ENCODE data around the gene NELFE.
"Not testable (repeated sequence)": the region's sequence is repeated elsewhere in the genome, so short reads cannot be mapped to it uniquely, and the experiment has no call there.

The NELFE gene

DNA sequence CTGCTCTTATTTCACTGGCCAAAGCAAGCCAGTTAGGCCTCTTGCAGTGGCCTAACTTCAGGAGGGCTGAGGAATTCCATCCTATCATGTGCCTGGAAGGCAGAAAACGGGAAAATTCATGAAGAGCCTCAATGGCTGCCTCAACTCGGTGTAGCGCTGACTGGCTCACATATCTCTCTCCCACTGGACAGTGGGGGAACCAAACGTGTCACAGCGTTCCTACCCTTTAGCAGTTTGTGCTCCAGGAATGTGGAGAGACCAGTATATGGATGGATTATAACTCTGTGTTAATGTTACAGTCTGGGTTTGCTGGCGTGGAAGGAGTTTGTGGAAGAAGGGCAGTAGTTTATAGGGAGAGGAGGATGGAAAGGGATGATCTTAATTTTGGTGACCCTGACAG is 43.0 kb downstream of the NELFE start:
- no peak for DNase-seq

DNA sequence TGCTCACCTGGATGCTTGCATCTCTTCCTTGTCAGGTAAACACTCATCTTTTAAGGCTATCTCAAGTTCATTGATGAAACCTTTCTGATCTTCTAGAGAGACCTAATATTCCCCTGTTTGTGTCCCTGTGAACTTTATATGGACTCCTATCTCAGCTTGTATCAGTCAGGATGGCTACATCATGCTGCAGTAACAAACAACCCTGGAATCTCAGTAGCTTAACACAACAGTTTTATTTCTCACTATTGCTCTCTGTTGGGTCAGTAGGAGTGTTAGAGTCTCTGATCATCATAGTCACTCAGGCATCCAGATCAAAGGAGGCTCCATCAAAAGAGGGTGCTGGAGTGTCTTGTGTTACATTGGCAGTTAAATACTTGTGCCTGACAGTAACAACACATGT is 43.4 kb downstream of the NELFE start:
- DNase-seq, result no peak

GRCh38 chr6:31911826-31912585 is 46.8 kb downstream of the NELFE start:
- DNase-seq, result no peak

DNA sequence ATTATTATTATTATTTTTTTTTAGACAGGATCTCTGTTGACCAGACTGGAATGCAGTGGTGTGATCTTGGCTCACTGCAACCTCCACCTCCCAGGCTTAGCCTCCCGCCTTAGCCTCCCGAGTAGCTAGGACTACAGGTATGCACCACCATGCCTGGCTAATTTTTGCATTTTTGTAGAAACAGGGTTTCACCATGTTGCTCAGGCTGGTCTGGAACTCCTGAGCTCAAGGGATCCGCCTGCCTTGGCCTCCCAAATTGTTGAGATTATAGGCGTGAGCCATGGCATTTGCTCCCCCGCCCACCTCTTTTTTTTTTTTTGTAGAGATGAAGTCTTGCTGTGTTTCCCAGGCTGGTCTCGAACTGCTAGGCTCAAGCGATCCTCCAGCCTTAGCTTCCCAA is 49.5 kb downstream of the NELFE start:
- not testable (repeated sequence) for DNase-seq

DNA sequence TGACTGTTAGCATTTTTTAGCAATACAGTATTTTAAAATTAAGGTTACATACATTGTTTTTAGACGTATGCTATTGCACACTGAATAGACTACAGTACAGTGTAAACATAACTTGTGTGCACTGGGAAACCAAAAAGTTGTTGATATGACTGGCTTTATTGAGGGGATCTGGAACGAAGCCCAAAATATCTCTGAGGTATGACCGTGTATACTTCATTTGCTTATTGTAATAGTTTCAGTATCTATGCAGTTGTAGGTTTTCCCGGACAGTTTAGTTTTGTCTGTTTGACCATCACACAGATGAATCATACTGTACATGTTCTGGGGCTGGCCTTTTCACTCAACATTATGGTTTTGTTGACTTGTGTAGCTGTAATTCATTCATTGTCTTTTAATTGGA is 50.0 kb downstream of the NELFE start:
- no peak for DNase-seq

DNA sequence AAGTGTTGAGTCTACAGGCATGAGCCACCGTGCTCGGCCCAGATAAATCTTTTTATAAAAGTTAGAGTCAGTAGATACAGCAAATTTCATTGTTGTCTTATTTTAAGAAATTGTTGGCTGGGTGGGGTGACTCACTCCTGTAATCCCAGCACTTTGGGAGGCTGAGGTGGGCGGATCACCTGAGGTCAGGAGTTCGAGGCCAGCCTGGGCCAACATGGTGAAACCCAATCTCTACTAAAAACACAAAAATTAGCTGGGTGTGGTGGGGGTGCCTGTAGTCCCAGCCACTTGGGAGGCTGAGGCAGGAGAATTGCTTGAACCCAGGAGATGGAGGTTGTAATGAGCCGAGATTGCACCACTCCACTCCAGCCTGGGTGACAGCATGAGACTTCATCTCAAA is 50.5 kb downstream of the NELFE start:
- DNase-seq, result not testable (repeated sequence)

DNA sequence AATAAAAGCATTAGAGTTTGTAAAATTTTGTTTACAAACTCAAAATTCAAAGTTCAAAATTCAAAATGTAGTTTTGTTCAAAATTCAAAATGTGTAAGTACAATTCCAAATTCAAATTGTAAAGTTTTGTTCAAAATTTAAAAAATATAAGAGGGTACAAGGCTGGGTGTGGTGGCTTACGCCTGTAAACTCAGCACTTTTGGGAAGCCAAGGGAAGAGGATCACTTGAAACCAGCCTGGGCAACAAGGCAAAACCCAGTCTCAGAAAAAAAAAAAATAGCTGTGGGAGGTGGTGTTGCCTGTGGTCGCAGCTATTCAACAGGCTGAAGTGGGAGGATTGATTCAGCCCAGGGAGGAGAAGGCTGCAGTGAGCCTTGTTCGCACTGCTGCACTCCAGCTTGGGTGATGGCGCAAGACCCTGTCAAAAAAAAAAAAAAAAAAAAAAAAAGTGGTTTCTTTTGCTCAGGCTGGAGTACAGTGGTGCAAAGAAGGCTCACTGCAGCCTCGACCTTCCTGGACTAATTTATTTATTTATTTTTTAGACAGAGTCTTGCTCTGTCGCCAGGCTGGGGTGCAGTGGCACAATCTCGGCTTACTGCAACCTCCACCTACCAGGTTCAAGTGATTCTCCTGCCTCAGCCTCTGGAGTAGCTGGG is 51.5 kb downstream of the NELFE start:
- no peak for DNase-seq

DNA sequence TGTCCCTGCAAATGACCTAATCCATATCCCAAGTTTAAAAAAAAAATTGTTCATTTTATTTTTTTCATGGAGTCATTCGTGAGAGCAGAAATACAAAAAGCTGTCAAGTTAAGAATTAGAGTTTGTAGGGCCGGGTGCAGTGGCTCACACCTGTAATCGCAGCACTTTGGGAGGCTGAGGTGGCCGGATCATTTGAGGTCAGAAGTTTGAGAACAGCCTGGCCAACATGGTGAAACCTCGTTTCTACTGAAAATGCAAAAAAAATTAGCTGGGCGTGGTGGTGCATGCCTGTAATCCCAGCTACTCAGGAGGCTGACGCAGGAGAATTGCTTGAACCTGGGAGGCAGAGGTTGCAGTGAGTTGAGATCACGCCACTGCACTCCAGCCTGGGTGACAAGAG is 52.0 kb downstream of the NELFE start:
- DNase-seq, result not testable (repeated sequence)

DNA sequence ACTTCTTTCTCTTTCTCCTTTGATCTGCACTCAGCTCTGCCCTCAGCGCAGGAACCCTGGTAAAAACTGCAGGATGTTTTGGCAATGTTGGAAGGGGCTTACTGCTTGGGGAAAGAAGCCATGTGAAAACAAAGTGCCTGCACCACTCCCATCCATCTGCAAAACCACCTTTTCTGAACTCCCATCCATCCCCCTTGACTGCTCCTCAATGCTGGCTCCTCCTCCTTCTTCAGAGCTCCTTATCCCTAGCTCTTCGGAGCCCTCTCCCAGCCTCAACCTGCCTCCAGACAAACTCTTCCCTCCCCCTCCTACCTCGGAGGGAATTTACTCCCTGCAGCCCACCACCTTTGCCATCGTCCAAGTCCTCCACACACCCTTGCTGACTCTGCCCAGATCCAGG is 52.6 kb downstream of the NELFE start:
- DNase-seq, result no peak

DNA sequence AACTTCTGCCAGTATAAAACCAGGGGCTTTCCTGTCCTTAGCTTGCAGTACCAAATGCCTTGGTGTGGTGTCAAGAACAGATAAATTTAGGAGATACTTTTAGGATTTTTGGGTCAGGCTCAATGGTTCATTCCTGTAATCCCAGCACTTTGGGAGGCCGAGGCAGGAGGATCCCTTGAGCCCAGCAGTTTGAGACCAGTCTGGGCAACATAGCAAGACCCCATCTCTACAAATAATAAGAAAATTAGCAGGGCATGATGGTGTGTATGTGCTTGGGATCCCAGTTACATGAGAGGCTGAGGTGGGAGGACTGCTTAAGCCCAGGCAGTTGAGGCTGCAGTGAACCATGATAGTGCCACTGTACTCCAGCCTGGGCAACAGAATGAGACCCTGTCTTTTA is 53.7 kb downstream of the NELFE start:
- DNase-seq, result no peak

- no peak for DNase-seq
Measured at GRCh38 chr6:31903957-31904356, 54.8 kb downstream of the NELFE start.
